HepG2 (cell line): ENCODE data around the gene ZNFX1. TPM values are rescaled to one million over a fixed set of nuclear protein-coding genes. Genes with fewer than 3 reads are reported as not detected.

Source experiments
- AGO2 ChIP-seq: fragments of 200-400 bp; formaldehyde crosslinking; optimal IDR thresholded peaks from 2 replicates; pipeline ENCODE3; 2017; ENCODE audit warnings: mild to moderate bottlenecking, low read depth, low read length, moderate library complexity
- EZH2 ChIP-seq: conservative IDR thresholded peaks from 2 replicates; pipeline ENCODE4 v1.6.1; 2012; ENCODE audit warnings: mild to moderate bottlenecking, low read depth, low read length, moderate library complexity
- JDP2 ChIP-seq: sonication (generic); formaldehyde crosslinking; IDR thresholded peaks from 2 replicates; pipeline ENCODE4 v1.8.1; 2022; ENCODE audit warnings: missing genetic modification reagents, borderline replicate concordance
- NFATC3 ChIP-seq: sonication (generic); formaldehyde crosslinking; IDR thresholded peaks from 2 replicates; pipeline ENCODE4 v1.5.1; 2020; ENCODE audit warnings: mild to moderate bottlenecking, missing genetic modification reagents
- NFE2L2 ChIP-seq: fragments of 150-350 bp; IDR thresholded peaks from 2 replicates; pipeline ENCODE4 v1.6.1; 2014; ENCODE audit warnings: low read length
- REL ChIP-seq: sonication (generic); formaldehyde crosslinking; conservative IDR thresholded peaks from 2 replicates; pipeline ENCODE4 v1.8.0; 2022; ENCODE audit warnings: mild to moderate bottlenecking, missing genetic modification reagents, moderate library complexity
- SAP130 ChIP-seq: IDR thresholded peaks from 2 replicates; pipeline ENCODE4 v1.6.1; 2016; ENCODE audit warnings: low read depth
- SMAD3 ChIP-seq: sonication (generic); formaldehyde crosslinking; IDR thresholded peaks from 2 replicates; pipeline ENCODE4 v1.4.0; 2020; ENCODE audit warnings: missing genetic modification reagents
- ZBTB38 ChIP-seq: sonication (generic); formaldehyde crosslinking; IDR thresholded peaks from 2 replicates; pipeline ENCODE4 v1.5.1; 2020; ENCODE audit warnings: mild to moderate bottlenecking, missing genetic modification reagents
- ZNF382 ChIP-seq: sonication (generic); formaldehyde crosslinking; IDR thresholded peaks from 2 replicates; pipeline ENCODE4 v1.5.0; 2020; ENCODE audit warnings: missing genetic modification reagents, mild to moderate bottlenecking, borderline replicate concordance
- ZNF629 ChIP-seq: sonication (generic); formaldehyde crosslinking; conservative IDR thresholded peaks from 2 replicates; pipeline ENCODE4 v1.5.0; 2020; ENCODE audit warnings: missing genetic modification reagents
- ZNF710 ChIP-seq: sonication (generic); formaldehyde crosslinking; IDR thresholded peaks from 2 replicates; pipeline ENCODE4 v1.5.0; 2020; ENCODE audit warnings: mild to moderate bottlenecking, missing genetic modification reagents, borderline replicate concordance
- ZNF737 ChIP-seq: sonication (generic); formaldehyde crosslinking; IDR thresholded peaks from 2 replicates; pipeline ENCODE4 v1.5.0; 2020; ENCODE audit warnings: missing genetic modification reagents, mild to moderate bottlenecking, borderline replicate concordance
- ZNF878 ChIP-seq: sonication (generic); formaldehyde crosslinking; IDR thresholded peaks from 2 replicates; pipeline ENCODE4 v1.8.1; 2023; ENCODE audit warnings: mild to moderate bottlenecking, missing genetic modification reagents, moderate library complexity
- polyA plus RNA-seq, 8 experiments: library from polyadenylated mRNA; depleted of rRNA in 3 of 8; stranded (reverse) in 7 of 8; unstranded in 1 of 8; fragments of >200 nt; fragmentation: Illumina TruSeq in 4 of 8; extraction: Trizol in 4 of 8; gene quantifications; 2 replicates each; pipeline versions ENCODE4 v1.2.1 to v1.2.3, GENCODE V29; 2011 to 2016; ENCODE audit warnings: low read depth in 4 of 8, missing spikeins in 1 of 8, mixed read lengths in 1 of 8; ENCODE audit not compliant: insufficient read depth in 1 of 8
- total RNA-seq, 5 experiments: library from RNA; depleted of rRNA; stranded (reverse); fragments of >200 nt; fragmentation: Illumina TruSeq; extraction: Trizol; gene quantifications; 2 replicates each; pipeline ENCODE4 v1.2.3, GENCODE V29; 2016; ENCODE audit warnings: low read depth in 1 of 5
- TF ChIP-seq, protein P1 (sequence below): sonication (generic); formaldehyde crosslinking; IDR thresholded peaks from 2 replicates; pipeline ENCODE4 v1.8.1; 2023; ENCODE audit warnings: missing genetic modification reagents, mild to moderate bottlenecking, borderline replicate concordance
- TF ChIP-seq, protein P2 (sequence below): sonication (generic); formaldehyde crosslinking; IDR thresholded peaks from one replicate; pipeline ENCODE4 v1.5.1; 2020; ENCODE audit warnings: mild to moderate bottlenecking, missing genetic modification reagents; ENCODE audit errors: not compliant biosample characterization
- TF ChIP-seq, protein P3 (sequence below), 2 experiments: fragments of 450-650 bp in 1 of 2; sonication (generic) in 1 of 2; formaldehyde crosslinking; IDR thresholded peaks; 2 replicates each; pipeline versions ENCODE4 v1.5.0 to v1.8.0; 2020 to 2022; ENCODE audit warnings: mild to moderate bottlenecking in 1 of 2, missing genetic modification reagents in 1 of 2

Gene ZNFX1
- total and polyA plus RNA-seq, 2 of the 13 experiments (the other 11 are each of a cell fraction or from before 2014, with no cell fraction given): 2.9 to 11.1 TPM

GRCh38 chr20:49219091-49219923, 58.5 kb downstream of the ZNFX1 start, which contains the start of gene DDX27 (continued):
- no peak for TF ChIP-seq ZNF710 (CRISPR knock-in tag)
- no peak for TF ChIP-seq ZNF737 (CRISPR knock-in tag)
- no peak for TF ChIP-seq EZH2
- TF ChIP-seq, protein P1, sequence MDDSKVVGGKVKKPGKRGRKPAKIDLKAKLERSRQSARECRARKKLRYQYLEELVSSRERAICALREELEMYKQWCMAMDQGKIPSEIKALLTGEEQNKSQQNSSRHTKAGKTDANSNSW (CRISPR knock-in tag): no peak; the same call in 1 of the 2 replicates
- peak; percentile 100 for TF ChIP-seq SAP130 (CRISPR knock-in tag)
- no peak for TF ChIP-seq NFE2L2
- TF ChIP-seq ZNF629 (CRISPR knock-in tag): no peak
- no peak for TF ChIP-seq AGO2
- TF ChIP-seq, protein P2, sequence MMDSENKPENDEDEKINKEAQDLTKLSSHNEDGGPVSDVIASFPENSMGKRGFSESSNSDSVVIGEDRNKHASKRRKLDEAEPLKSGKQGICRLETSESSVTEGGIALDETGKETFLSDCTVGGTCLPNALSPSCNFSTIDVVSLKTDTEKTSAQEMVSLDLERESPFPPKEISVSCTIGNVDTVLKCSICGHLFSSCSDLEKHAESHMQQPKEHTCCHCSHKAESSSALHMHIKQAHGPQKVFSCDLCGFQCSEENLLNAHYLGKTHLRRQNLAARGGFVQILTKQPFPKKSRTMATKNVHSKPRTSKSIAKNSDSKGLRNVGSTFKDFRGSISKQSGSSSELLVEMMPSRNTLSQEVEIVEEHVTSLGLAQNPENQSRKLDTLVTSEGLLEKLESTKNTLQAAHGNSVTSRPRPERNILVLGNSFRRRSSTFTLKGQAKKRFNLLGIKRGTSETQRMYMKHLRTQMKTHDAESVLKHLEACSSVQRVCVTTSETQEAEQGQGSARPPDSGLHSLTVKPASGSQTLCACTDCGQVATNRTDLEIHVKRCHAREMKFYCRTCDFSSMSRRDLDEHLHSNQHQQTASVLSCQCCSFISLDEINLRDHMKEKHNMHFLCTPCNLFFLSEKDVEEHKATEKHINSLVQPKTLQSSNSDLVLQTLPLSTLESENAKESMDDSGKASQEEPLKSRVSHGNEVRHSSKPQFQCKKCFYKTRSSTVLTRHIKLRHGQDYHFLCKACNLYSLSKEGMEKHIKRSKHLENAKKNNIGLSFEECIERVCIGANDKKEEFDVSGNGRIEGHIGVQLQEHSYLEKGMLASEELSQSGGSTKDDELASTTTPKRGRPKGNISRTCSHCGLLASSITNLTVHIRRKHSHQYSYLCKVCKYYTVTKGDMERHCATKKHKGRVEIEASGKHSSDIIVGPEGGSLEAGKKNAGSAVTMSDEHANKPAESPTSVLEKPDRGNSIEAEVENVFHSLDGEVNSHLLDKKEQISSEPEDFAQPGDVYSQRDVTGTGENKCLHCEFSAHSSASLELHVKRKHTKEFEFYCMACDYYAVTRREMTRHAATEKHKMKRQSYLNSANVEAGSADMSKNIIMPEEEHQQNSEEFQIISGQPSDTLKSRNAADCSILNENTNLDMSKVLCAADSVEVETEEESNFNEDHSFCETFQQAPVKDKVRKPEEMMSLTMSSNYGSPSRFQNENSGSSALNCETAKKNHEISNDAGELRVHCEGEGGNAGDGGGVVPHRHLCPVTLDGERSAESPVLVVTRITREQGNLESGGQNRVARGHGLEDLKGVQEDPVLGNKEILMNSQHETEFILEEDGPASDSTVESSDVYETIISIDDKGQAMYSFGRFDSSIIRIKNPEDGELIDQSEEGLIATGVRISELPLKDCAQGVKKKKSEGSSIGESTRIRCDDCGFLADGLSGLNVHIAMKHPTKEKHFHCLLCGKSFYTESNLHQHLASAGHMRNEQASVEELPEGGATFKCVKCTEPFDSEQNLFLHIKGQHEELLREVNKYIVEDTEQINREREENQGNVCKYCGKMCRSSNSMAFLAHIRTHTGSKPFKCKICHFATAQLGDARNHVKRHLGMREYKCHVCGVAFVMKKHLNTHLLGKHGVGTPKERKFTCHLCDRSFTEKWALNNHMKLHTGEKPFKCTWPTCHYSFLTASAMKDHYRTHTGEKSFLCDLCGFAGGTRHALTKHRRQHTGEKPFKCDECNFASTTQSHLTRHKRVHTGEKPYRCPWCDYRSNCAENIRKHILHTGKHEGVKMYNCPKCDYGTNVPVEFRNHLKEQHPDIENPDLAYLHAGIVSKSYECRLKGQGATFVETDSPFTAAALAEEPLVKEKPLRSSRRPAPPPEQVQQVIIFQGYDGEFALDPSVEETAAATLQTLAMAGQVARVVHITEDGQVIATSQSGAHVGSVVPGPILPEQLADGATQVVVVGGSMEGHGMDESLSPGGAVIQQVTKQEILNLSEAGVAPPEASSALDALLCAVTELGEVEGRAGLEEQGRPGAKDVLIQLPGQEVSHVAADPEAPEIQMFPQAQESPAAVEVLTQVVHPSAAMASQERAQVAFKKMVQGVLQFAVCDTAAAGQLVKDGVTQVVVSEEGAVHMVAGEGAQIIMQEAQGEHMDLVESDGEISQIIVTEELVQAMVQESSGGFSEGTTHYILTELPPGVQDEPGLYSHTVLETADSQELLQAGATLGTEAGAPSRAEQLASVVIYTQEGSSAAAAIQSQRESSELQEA (CRISPR knock-in tag): peak; percentile 95
- TF ChIP-seq NFATC3 (CRISPR knock-in tag): peak; percentile 77; the same call in 1 of the 2 replicates
- peak; percentile 94 for TF ChIP-seq SMAD3 (CRISPR knock-in tag)
- TF ChIP-seq ZBTB38 (CRISPR knock-in tag): peak; percentile 88
- TF ChIP-seq, protein P3, sequence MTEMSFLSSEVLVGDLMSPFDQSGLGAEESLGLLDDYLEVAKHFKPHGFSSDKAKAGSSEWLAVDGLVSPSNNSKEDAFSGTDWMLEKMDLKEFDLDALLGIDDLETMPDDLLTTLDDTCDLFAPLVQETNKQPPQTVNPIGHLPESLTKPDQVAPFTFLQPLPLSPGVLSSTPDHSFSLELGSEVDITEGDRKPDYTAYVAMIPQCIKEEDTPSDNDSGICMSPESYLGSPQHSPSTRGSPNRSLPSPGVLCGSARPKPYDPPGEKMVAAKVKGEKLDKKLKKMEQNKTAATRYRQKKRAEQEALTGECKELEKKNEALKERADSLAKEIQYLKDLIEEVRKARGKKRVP (CRISPR knock-in tag; IDR thresholded peaks at IDR 0.05): peak in 1 of 2 experiments; percentile 35; a peak in 2 of 4 replicates
- no peak for TF ChIP-seq ZNF878 (CRISPR knock-in tag)
- peak; percentile 68; the same call in 1 of the 2 replicates for TF ChIP-seq REL (CRISPR knock-in tag)
- TF ChIP-seq ZNF382 (CRISPR knock-in tag): no peak
- no peak; the same call in 1 of the 2 replicates for TF ChIP-seq JDP2 (CRISPR knock-in tag)
